Measurements from ENCODE around the gene FMNL2. TPM values are rescaled to one million over a fixed set of nuclear protein-coding genes. Genes with fewer than 3 reads are reported as not detected.

Gene FMNL2
- total and polyA plus RNA-seq, 4 donors: 81.1 to 173 (median 146) TPM

DNA sequence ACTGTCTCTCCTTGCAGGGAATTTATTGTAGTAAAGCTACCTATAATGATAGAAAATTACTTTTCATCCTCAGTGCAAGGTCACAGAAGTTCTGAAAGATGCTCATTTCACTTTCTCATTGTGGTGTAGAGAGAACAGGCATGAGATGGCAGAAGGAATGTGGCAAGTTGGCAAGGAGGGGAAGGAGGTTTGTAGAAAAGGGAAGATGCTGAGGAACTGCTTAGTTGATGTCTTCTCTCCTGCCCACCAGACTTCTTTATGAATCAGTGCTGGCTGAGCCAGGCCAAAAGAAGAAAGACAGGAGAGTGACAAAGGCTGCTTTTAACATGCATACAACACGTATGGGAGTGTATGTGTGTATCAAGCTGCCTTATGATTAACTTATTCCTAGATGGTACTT lies 217.9 kb downstream of the FMNL2 start:
- WGBS (ENCODE audit: insufficient coverage): no CpG with 5 or more reads among the region's 1 CpG
- DNase-seq (ENCODE audit: low read depth in 4 of 6, low spot score in 6 of 6): no peak
- Histone ChIP-seq H3K4me3 (ENCODE audit: low read depth, low read length) (no peak overlapping the region), H3K4me1 (ENCODE audit: control insufficient read depth, insufficient read depth, low read length) (no peaks in the 10 kb centered on the region), H3K27me3 (ENCODE audit: control insufficient read depth, insufficient read depth, low read length) (no peaks in the 10 kb centered on the region), H3K36me3 (ENCODE audit: control insufficient read depth, insufficient read depth, low read length) (no peaks in the 10 kb centered on the region), H3K9me3 (ENCODE audit: control insufficient read depth, insufficient read depth, low read length) (no peaks in the 10 kb centered on the region), H3K27ac (ENCODE audit: low read depth, low read length) (no peak overlapping the region)

DNA sequence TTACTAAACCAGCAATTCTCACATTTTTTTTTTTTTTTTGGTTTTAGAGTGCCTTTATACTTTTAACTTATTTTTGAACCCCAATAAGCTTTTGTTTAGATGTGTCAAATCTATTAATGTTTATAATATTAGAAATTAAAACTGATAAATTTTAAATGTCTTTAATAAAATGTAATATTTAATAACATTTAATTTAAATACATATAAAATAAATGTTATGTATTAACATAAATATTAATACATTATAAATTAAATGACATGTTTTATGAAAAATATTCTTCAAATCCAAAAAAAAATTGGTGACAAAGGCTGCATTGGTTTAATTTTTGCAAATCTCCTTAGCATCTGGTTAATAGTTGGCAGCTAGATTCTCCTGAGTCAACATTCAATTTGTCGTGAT lies 218.5 kb downstream of the FMNL2 start:
- no peaks in the 10 kb centered on the region for H3K4me1 ChIP-seq (ENCODE audit: control insufficient read depth, insufficient read depth, low read length)

DNA sequence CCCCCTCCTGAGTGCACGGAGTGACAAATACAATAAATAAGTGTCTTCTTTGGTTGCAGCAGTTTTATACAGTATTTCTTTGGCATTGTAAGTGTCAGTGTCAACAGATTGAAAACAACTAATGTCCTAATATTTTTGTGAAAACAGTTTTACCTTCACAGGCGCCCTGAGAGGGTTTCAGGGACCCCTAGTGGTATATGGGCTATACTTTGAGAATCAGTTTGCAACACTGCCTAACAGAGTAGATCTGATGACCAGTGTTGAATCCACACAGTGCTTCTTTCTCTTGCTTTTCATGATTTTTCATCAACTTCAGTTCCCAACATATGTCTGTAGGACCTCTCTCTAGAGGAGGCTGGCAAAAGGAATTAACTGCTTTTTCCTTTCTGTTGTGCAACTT lies 220.1 kb downstream of the FMNL2 start:
- Histone ChIP-seq H3K4me3 (ENCODE audit: low read depth, low read length) (no peak overlapping the region), H3K36me3 (ENCODE audit: control insufficient read depth, insufficient read depth, low read length) (peaks cover 4% of the 10 kb centered on the region), H3K27ac (ENCODE audit: low read depth, low read length) (no peak overlapping the region), H3K27me3 (ENCODE audit: control insufficient read depth, insufficient read depth, low read length) (no peaks in the 10 kb centered on the region), H3K9me3 (ENCODE audit: control insufficient read depth, insufficient read depth, low read length) (no peaks in the 10 kb centered on the region), H3K4me1 (ENCODE audit: control insufficient read depth, insufficient read depth, low read length) (no peaks in the 10 kb centered on the region)
- peak in 2 of 6 donors; percentile 28 to 30 for DNase-seq (ENCODE audit: low read depth in 4 of 6, low spot score in 6 of 6)
- no CpG with 5 or more reads among the region's 2 CpGs for WGBS (ENCODE audit: insufficient coverage)

More for the DNA sequence above, 218.5 kb downstream of the FMNL2 start:
- Histone ChIP-seq H3K4me3 (ENCODE audit: low read depth, low read length) (no peak overlapping the region), H3K27ac (ENCODE audit: low read depth, low read length) (no peak overlapping the region), H3K36me3 (ENCODE audit: control insufficient read depth, insufficient read depth, low read length) (no peaks in the 10 kb centered on the region), H3K27me3 (ENCODE audit: control insufficient read depth, insufficient read depth, low read length) (no peaks in the 10 kb centered on the region), H3K9me3 (ENCODE audit: control insufficient read depth, insufficient read depth, low read length) (no peaks in the 10 kb centered on the region)
- no CpG with 5 or more reads among the region's 1 CpG for WGBS (ENCODE audit: insufficient coverage)
- DNase-seq (ENCODE audit: low read depth in 4 of 6, low spot score in 6 of 6): no peak

DNA sequence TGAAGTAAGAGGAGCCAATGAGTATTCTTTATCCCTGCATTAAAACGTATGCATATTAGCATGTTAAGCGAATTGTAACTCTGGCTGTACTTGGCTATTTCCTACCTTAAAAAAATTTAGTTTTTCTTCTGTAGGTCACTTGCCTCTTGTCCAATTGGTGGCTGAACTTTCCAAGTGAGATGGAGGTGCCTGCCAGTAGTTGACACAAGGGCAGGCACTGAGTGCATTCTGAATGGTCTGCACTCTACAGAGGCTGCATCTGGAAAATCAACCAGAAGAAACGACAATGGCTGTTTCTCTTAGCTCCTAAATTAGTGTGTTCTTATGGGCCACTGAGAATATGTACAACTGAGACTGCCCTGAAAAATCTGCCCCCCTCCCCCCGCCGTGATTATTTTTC lies 221.5 kb downstream of the FMNL2 start:
- H3K9me3 ChIP-seq (ENCODE audit: control insufficient read depth, insufficient read depth, low read length): no peaks in the 10 kb centered on the region
- no peaks in the 10 kb centered on the region for H3K27me3 ChIP-seq (ENCODE audit: control insufficient read depth, insufficient read depth, low read length)
- no peaks in the 10 kb centered on the region for H3K4me1 ChIP-seq (ENCODE audit: control insufficient read depth, insufficient read depth, low read length)
- no peak overlapping the region for H3K4me3 ChIP-seq (ENCODE audit: low read depth, low read length)
- peaks cover 9% of the 10 kb centered on the region for H3K36me3 ChIP-seq (ENCODE audit: control insufficient read depth, insufficient read depth, low read length)
- no peak overlapping the region for H3K27ac ChIP-seq (ENCODE audit: low read depth, low read length)
- no CpG with 5 or more reads among the region's 5 CpGs for WGBS (ENCODE audit: insufficient coverage)
- no peak for DNase-seq (ENCODE audit: low read depth in 4 of 6, low spot score in 6 of 6)

DNA sequence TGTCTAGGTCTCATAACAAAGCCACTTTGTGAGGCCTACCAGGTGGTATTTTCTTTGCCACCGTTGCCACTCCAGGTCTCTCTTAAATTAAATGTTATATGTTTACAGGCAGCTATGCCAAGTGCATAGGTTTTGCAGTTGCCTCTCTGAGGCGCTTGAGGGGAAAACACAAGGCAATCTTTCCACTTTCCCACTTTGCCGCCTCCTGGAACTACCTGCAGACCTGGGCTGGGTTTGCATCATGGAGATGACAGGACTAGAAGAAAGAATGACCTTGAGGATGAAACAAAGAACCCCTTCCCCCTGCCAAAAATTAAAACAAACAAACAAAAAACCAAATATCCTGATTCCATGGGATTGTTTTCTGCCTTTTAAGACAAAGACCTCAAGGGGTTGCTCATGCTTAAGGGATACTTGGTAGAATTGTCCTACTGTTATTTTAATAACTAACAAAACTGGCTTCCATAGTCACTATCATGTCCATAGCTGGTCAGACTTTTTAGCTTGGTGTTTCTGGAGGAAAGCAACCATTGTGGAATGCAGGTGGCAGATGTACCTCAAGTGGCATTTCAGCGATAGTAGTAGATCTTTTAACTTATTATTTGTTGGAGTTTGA lies 222.4 kb downstream of the FMNL2 start:
- DNase-seq (ENCODE audit: low read depth in 4 of 6, low spot score in 6 of 6): no peak
- H3K27me3 ChIP-seq (ENCODE audit: control insufficient read depth, insufficient read depth, low read length): no peaks in the 10 kb centered on the region
- peaks cover 11% of the 10 kb centered on the region for H3K36me3 ChIP-seq (ENCODE audit: control insufficient read depth, insufficient read depth, low read length)
- no peak overlapping the region for H3K4me3 ChIP-seq (ENCODE audit: low read depth, low read length)
- H3K4me1 ChIP-seq (ENCODE audit: control insufficient read depth, insufficient read depth, low read length): no peaks in the 10 kb centered on the region
- WGBS (ENCODE audit: insufficient coverage): no CpG with 5 or more reads among the region's 4 CpGs
- no peak overlapping the region for H3K27ac ChIP-seq (ENCODE audit: low read depth, low read length)
- H3K9me3 ChIP-seq (ENCODE audit: control insufficient read depth, insufficient read depth, low read length): no peaks in the 10 kb centered on the region

DNA sequence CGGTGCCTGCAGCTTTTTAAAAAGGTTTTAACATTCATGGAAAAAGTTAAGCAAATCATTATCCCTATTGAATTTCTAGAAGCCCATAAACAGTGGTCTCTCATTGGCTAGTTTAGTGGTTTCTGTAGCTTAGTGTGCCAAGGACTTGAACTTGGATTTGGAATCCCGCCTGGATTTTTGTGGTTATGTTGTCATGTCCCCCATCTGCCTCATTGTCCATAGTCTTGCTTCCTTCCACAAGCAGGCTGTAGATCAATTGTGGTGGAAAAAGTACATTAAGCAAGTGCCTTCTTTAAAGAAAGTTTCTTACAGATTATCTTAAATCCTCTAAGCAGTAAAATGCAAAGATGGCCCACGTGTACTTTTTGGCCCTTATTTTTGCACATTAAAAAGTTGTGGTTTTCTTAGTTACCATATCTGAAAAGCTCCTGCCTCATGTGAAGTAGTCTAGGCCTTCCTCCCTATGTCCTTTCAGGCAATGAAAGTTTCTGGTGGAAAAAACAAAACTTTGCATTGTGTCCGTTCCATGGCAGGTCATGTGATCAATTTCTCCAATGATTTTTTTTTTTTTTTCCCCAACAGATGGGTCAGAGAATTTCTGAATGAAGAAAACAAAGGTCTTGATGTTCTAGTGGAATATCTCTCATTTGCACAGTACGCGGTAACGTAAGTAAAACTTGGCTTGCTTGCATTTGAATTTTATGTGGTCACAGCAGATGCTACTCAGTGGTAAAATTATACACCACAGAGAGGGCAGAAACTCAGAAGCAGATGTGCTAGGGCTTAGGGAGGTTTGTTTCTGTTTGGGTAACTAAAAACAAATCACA lies 223.4 kb downstream of the FMNL2 start:
- Histone ChIP-seq H3K27ac (ENCODE audit: low read depth, low read length) (no peak overlapping the region), H3K4me1 (ENCODE audit: control insufficient read depth, insufficient read depth, low read length) (no peaks in the 10 kb centered on the region), H3K36me3 (ENCODE audit: control insufficient read depth, insufficient read depth, low read length) (peaks cover 11% of the 10 kb centered on the region), H3K27me3 (ENCODE audit: control insufficient read depth, insufficient read depth, low read length) (no peaks in the 10 kb centered on the region), H3K4me3 (ENCODE audit: low read depth, low read length) (no peak overlapping the region), H3K9me3 (ENCODE audit: control insufficient read depth, insufficient read depth, low read length) (no peaks in the 10 kb centered on the region)
- DNase-seq (ENCODE audit: low read depth in 4 of 6, low spot score in 6 of 6): peak in 2 of 6 donors; percentile 47 to 55
- WGBS (ENCODE audit: insufficient coverage): no CpG with 5 or more reads among the region's 7 CpGs

DNA sequence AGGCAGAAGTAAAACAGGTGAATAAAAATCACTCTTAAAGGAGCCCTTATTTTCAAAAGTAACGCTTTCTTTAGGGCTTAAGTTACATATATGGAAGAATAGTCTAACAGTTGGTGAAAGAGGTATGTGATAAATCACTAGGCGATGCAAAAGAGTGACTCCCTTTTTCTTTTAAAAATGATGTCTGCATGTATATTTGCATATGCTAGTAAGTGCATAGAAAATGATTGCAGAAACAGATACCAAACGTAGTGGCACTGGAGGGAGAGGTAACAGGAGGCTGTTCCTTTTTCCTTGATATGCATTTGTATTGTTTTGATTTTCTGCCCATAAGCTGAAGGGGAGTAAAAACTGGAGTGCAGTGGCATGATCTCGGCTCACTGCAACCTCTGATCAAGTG lies 224.0 kb downstream of the FMNL2 start:
- Histone ChIP-seq H3K4me3 (ENCODE audit: low read depth, low read length) (no peak overlapping the region), H3K36me3 (ENCODE audit: control insufficient read depth, insufficient read depth, low read length) (peaks cover 11% of the 10 kb centered on the region), H3K27me3 (ENCODE audit: control insufficient read depth, insufficient read depth, low read length) (no peaks in the 10 kb centered on the region), H3K4me1 (ENCODE audit: control insufficient read depth, insufficient read depth, low read length) (no peaks in the 10 kb centered on the region), H3K9me3 (ENCODE audit: control insufficient read depth, insufficient read depth, low read length) (no peaks in the 10 kb centered on the region), H3K27ac (ENCODE audit: low read depth, low read length) (no peak overlapping the region)
- WGBS (ENCODE audit: insufficient coverage): 79% methylated on average over 3 of the region's 4 CpGs
- DNase-seq (ENCODE audit: low read depth in 4 of 6, low spot score in 6 of 6): no peak

DNA sequence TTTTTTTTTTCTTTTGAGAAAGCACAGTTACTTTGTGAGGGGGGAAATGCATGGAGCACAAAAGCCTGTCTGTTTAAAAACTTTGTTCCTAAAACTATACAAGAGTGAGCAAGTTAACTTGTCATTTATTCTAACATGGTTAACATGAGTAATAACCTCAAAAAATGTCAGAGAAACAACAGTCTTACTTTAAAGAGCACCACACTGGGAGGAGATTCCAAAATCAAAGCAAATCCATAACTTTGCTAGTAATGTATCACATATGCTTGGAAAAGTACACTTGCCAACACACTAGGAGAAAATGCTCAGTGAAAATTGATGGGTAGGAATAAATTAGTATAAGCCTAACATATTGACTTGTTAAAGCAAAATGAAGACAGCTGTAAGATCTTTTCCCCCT lies 225.2 kb downstream of the FMNL2 start:
- H3K9me3 ChIP-seq (ENCODE audit: control insufficient read depth, insufficient read depth, low read length): no peaks in the 10 kb centered on the region
- peak in 1 of 6 donors; percentile 72 for DNase-seq (ENCODE audit: low read depth in 4 of 6, low spot score in 6 of 6)
- no peaks in the 10 kb centered on the region for H3K4me1 ChIP-seq (ENCODE audit: control insufficient read depth, insufficient read depth, low read length)
- peaks cover 11% of the 10 kb centered on the region for H3K36me3 ChIP-seq (ENCODE audit: control insufficient read depth, insufficient read depth, low read length)
- no peak overlapping the region for H3K4me3 ChIP-seq (ENCODE audit: low read depth, low read length)
- H3K27me3 ChIP-seq (ENCODE audit: control insufficient read depth, insufficient read depth, low read length): no peaks in the 10 kb centered on the region
- no peak overlapping the region for H3K27ac ChIP-seq (ENCODE audit: low read depth, low read length)

DNA sequence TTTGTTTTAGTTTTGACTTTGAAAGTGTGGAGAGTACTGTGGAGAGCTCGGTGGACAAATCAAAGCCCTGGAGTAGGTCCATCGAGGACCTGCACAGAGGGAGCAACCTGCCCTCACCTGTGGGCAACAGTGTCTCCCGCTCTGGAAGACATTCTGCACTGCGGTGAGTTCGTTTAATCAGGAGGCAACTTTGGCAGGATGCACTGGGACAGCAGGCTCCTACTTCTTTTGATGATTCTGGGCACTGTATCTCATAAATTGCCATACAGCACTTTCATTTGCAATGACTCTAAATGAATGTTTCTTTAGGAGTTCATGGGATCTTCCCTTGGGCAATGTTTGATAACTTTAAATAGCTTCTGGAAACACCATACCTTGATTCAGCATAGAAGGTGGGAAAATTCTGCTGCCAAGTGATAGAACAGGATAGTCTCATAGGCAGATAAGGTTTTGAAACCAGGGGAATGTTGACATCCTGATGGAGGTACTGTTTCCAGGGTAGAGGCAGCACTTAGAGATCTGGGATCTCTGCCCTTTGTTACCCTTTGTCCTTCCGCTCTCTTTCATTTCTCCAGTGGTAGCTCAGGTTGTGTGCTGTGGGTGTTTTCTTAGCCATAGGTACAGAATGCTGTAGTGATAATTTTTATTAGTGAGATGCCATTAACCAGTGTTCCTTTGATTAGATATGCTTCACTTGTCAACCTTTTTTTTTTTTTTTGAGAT lies 226.1 kb downstream of the FMNL2 start:
- H3K9me3 ChIP-seq (ENCODE audit: control insufficient read depth, insufficient read depth, low read length): no peaks in the 10 kb centered on the region
- WGBS (ENCODE audit: insufficient coverage): 88% methylated on average over 5 of the region's 6 CpGs
- DNase-seq (ENCODE audit: low read depth in 4 of 6, low spot score in 6 of 6): peak in 1 of 6 donors; percentile 51
- H3K27me3 ChIP-seq (ENCODE audit: control insufficient read depth, insufficient read depth, low read length): no peaks in the 10 kb centered on the region
- H3K27ac ChIP-seq (ENCODE audit: low read depth, low read length): no peak overlapping the region
- peaks cover 11% of the 10 kb centered on the region for H3K36me3 ChIP-seq (ENCODE audit: control insufficient read depth, insufficient read depth, low read length)
- no peak overlapping the region for H3K4me3 ChIP-seq (ENCODE audit: low read depth, low read length)
- H3K4me1 ChIP-seq (ENCODE audit: control insufficient read depth, insufficient read depth, low read length): no peaks in the 10 kb centered on the region

Data from spinal cord (tissue), 10 donors.